PFSK-1 (cell line): Measurements from ENCODE around the gene LRMDA.

Source experiments
- POLR2AphosphoS5 ChIP-seq: IDR thresholded peaks from 2 replicates; pipeline ENCODE4 v1.6.1; 2012; ENCODE audit warnings: low read depth, mild to moderate bottlenecking, control low read depth, low read length, moderate library complexity
- SIN3A ChIP-seq: IDR thresholded peaks from 2 replicates; pipeline ENCODE4 v1.6.1; 2012; ENCODE audit warnings: mild to moderate bottlenecking, low read length, moderate library complexity, borderline replicate concordance; ENCODE audit not compliant: insufficient read depth
- TAF1 ChIP-seq: IDR thresholded peaks from 2 replicates; pipeline ENCODE4 v1.6.1; 2012; ENCODE audit warnings: low read length, control low read depth, borderline replicate concordance; ENCODE audit not compliant: insufficient read depth
- TF ChIP-seq, protein P1 (sequence below), 2 experiments: IDR thresholded peaks; 2 replicates each; pipeline versions ENCODE4 v1.6.1 to v1.8.0; 2011 to 2012; ENCODE audit warnings: low read depth in 2 of 2, low read length in 2 of 2, control low read depth in 1 of 2, inconsistent platforms in 1 of 2, mild to moderate bottlenecking in 1 of 2, moderate library complexity in 1 of 2; ENCODE audit not compliant: insufficient read depth in 1 of 2

DNA sequence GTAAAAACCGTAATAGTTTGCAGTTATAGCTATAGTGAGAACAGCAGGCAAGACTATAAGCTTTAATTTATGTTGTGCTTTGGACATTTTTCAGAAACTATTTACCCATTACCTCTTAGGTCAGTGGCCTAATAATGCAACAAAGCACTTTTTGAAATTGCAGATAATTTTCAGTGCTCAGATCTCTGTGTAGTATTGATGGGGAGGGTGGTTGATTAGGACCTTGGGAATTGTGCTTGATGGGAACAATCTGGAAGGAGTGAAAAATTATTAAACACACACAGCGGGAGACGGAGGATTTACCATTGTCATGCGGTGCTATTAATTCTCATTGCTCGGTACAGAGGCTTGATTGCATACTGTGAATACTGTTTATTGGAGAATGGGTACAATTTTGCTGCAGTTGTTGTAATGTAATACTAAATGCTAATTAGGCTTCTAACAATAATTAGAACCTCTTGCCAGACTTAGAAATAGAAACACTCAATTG is 304.8 kb downstream of the LRMDA start:
- TF ChIP-seq, protein P1, sequence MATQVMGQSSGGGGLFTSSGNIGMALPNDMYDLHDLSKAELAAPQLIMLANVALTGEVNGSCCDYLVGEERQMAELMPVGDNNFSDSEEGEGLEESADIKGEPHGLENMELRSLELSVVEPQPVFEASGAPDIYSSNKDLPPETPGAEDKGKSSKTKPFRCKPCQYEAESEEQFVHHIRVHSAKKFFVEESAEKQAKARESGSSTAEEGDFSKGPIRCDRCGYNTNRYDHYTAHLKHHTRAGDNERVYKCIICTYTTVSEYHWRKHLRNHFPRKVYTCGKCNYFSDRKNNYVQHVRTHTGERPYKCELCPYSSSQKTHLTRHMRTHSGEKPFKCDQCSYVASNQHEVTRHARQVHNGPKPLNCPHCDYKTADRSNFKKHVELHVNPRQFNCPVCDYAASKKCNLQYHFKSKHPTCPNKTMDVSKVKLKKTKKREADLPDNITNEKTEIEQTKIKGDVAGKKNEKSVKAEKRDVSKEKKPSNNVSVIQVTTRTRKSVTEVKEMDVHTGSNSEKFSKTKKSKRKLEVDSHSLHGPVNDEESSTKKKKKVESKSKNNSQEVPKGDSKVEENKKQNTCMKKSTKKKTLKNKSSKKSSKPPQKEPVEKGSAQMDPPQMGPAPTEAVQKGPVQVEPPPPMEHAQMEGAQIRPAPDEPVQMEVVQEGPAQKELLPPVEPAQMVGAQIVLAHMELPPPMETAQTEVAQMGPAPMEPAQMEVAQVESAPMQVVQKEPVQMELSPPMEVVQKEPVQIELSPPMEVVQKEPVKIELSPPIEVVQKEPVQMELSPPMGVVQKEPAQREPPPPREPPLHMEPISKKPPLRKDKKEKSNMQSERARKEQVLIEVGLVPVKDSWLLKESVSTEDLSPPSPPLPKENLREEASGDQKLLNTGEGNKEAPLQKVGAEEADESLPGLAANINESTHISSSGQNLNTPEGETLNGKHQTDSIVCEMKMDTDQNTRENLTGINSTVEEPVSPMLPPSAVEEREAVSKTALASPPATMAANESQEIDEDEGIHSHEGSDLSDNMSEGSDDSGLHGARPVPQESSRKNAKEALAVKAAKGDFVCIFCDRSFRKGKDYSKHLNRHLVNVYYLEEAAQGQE (IDR thresholded peaks at IDR 0.05; ENCODE audit: insufficient read depth in 1 of 2, low read depth in 2 of 2, low read length in 2 of 2): no peak
- TF ChIP-seq TAF1 (no peak), POLR2AphosphoS5 (no peak), SIN3A (no peak)
